ENCODE measurements around the gene NXPE3. TPM values are rescaled to one million over a fixed set of nuclear protein-coding genes. Genes with fewer than 3 reads are reported as not detected.

Gene NXPE3
- total RNA-seq, 2 experiments from 2014 or later = 20.9 to 21.6 TPM

GRCh38 chr3:101825904-101826445, 47.0 kb downstream of the NXPE3 start:
- Mint-ChIP-seq H3K27me3 (no peaks in the 10 kb centered on the region), H3K4me3 (peak overlapping the region; percentile 64), H3K36me3 (ENCODE audit: low read depth) (peaks cover 46% of the 10 kb centered on the region), H3K27ac (peak overlapping the region; percentile 98), H3K9me3 (no peaks in the 10 kb centered on the region), H3K4me1 (ENCODE audit: low read depth) (peaks cover 55% of the 10 kb centered on the region)
- TF ChIP-seq, protein P1, sequence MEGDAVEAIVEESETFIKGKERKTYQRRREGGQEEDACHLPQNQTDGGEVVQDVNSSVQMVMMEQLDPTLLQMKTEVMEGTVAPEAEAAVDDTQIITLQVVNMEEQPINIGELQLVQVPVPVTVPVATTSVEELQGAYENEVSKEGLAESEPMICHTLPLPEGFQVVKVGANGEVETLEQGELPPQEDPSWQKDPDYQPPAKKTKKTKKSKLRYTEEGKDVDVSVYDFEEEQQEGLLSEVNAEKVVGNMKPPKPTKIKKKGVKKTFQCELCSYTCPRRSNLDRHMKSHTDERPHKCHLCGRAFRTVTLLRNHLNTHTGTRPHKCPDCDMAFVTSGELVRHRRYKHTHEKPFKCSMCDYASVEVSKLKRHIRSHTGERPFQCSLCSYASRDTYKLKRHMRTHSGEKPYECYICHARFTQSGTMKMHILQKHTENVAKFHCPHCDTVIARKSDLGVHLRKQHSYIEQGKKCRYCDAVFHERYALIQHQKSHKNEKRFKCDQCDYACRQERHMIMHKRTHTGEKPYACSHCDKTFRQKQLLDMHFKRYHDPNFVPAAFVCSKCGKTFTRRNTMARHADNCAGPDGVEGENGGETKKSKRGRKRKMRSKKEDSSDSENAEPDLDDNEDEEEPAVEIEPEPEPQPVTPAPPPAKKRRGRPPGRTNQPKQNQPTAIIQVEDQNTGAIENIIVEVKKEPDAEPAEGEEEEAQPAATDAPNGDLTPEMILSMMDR (IDR thresholded peaks at IDR 0.05) = no peak
- ATAC-seq (peak; percentile 7), DNase-seq (no peak)
- CTCF ChIA-PET = interaction anchor here (1.3 to 2.2 kb wide), 4 partner anchors 9 to 24 kb away, joined by 5 to 8 read pairs (median 7); partner anchors contain the start of gene NFKBIZ
- POLR2A ChIA-PET = interaction anchor here (2.4 to 5.2 kb wide), 3 partner anchors 15 to 267 kb away, joined by 5 to 151 read pairs (median 6); partner anchors contain the start of gene NFKBIZ
- intact Hi-C loops (cut with micrococcal nuclease) = loop anchor here (5.0 to 10.0 kb wide), 2 partner anchors 109 to 266 kb away; no protein-coding TSS in a partner anchor

GRCh38 chr3:101827211-101828174, 48.5 kb downstream of the NXPE3 start:
- intact Hi-C loops (cut with micrococcal nuclease) = loop anchor here (1.0 to 10.0 kb wide), 3 partner anchors 23 to 265 kb away; no protein-coding TSS in a partner anchor
- TF ChIP-seq, protein P1 (IDR thresholded peaks at IDR 0.05) = no peak
- Mint-ChIP-seq H3K27ac (peak overlapping the region; percentile 95), H3K27me3 (no peaks in the 10 kb centered on the region), H3K4me3 (peak overlapping the region; percentile 84), H3K9me3 (no peaks in the 10 kb centered on the region), H3K4me1 (ENCODE audit: low read depth) (peaks cover 63% of the 10 kb centered on the region), H3K36me3 (ENCODE audit: low read depth) (peaks cover 44% of the 10 kb centered on the region)
- CTCF ChIA-PET = interaction anchor here (0.9 to 2.2 kb wide), 9 partner anchors 10 to 398 kb away, joined by 3 to 15 read pairs (median 6); partner anchors contain the start of gene NFKBIZ
- peak; percentile 98 for DNase-seq
- ATAC-seq = peak; percentile 86
- POLR2A ChIA-PET = interaction anchor here (0.5 to 5.2 kb wide), 12 partner anchors 9 to 419 kb away, joined by 3 to 151 read pairs (median 4); partner anchors contain the start of genes CEP97, NFKBIZ and ZBTB11

DNA sequence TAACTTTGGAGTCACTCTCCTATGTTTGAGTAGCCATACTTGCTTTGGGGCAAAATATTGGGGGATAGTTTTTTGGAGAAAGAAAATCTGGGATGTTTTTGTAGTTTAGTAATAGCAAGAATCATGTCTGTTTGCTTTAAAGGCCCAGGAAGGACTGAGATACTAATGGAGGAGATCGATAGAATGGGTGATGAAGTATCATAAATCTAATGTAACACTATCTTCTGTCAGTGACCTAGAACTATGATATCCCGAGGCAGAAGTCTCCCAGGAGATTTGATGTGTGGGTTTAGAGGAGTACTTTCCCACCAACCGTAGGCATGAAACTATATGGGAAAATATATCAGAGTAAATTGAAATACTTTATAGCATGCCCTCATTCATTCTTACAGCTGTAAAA, 49.3 kb downstream of the NXPE3 start:
- Mint-ChIP-seq H3K27me3 (no peaks in the 10 kb centered on the region), H3K4me1 (ENCODE audit: low read depth) (peaks cover 68% of the 10 kb centered on the region), H3K27ac (peak overlapping the region; percentile 95), H3K9me3 (no peaks in the 10 kb centered on the region), H3K4me3 (peak overlapping the region; percentile 84), H3K36me3 (ENCODE audit: low read depth) (peaks cover 51% of the 10 kb centered on the region)
- DNase-seq = no peak
- CTCF ChIA-PET = interaction anchor here (0.9 to 2.2 kb wide), 6 partner anchors 11 to 397 kb away, joined by 3 to 15 read pairs (median 6); no protein-coding TSS in a partner anchor
- TF ChIP-seq, protein P1 (IDR thresholded peaks at IDR 0.05) = no peak
- POLR2A ChIA-PET = interaction anchor here (0.7 to 5.2 kb wide), 8 partner anchors 10 to 420 kb away, joined by 3 to 151 read pairs (median 6); partner anchors contain the start of genes NFKBIZ and ZBTB11
- intact Hi-C loops (cut with micrococcal nuclease) = loop anchor here (5.0 to 10.0 kb wide), 2 partner anchors 107 to 264 kb away; no protein-coding TSS in a partner anchor
- ATAC-seq = no peak

DNA sequence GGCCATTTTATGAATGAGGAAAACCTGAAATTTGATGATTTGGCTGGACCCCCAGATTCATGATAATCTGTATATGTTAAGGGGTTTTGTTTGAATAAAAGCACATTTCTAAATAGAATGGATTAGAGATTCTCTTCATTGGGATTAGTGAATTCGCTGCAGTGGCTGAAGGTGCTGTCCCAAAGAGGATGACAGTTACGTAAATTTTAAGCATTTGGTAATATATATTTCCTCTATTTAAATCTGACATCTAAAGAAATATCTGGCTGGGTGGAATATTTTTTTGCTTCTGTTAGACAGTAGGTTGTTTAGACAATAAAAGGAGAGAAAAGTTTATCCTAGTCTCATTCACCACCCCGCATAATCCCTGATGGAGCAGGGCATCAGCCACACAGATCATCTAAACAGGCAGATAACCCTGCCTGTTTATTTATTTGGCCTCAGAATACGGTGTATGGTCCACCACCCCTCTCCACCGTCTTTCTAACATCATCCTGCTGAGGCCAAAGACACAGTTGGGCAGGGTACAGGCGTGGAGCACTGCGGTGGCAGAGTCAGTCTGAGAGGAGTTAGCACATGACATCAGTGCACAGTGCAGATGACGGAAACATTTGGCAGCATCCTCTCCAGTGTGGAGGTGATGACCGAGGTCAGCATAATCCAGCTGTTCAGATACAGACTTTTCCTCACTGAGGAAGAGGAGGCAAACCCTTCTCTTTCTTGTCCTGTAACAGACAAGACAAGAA, 49.9 kb downstream of the NXPE3 start:
- Mint-ChIP-seq H3K4me3 (peak overlapping the region; percentile 84), H3K4me1 (ENCODE audit: low read depth) (peaks cover 74% of the 10 kb centered on the region), H3K36me3 (ENCODE audit: low read depth) (peaks cover 56% of the 10 kb centered on the region), H3K9me3 (no peaks in the 10 kb centered on the region), H3K27me3 (no peaks in the 10 kb centered on the region), H3K27ac (peak overlapping the region; percentile 95)
- ChIA-PET CTCF (interaction anchor here (0.8 to 2.2 kb wide), 9 partner anchors 15 to 401 kb away, joined by 3 to 15 read pairs (median 6); partner anchors contain the start of gene NFKBIZ), POLR2A (interaction anchor here (0.6 to 5.2 kb wide), 8 partner anchors 10 to 264 kb away, joined by 3 to 151 read pairs (median 4); partner anchors contain the start of genes NFKBIZ and NXPE3)
- DNase-seq = peak; percentile 82
- intact Hi-C loops (cut with micrococcal nuclease) = loop anchor here (5.0 to 10.0 kb wide), 2 partner anchors 106 to 263 kb away; no protein-coding TSS in a partner anchor
- TF ChIP-seq, protein P1 (IDR thresholded peaks at IDR 0.05) = no peak
- peak; percentile 65 for ATAC-seq
